ENCODE results near the gene BCL2L15.

The BCL2L15 gene

DNA sequence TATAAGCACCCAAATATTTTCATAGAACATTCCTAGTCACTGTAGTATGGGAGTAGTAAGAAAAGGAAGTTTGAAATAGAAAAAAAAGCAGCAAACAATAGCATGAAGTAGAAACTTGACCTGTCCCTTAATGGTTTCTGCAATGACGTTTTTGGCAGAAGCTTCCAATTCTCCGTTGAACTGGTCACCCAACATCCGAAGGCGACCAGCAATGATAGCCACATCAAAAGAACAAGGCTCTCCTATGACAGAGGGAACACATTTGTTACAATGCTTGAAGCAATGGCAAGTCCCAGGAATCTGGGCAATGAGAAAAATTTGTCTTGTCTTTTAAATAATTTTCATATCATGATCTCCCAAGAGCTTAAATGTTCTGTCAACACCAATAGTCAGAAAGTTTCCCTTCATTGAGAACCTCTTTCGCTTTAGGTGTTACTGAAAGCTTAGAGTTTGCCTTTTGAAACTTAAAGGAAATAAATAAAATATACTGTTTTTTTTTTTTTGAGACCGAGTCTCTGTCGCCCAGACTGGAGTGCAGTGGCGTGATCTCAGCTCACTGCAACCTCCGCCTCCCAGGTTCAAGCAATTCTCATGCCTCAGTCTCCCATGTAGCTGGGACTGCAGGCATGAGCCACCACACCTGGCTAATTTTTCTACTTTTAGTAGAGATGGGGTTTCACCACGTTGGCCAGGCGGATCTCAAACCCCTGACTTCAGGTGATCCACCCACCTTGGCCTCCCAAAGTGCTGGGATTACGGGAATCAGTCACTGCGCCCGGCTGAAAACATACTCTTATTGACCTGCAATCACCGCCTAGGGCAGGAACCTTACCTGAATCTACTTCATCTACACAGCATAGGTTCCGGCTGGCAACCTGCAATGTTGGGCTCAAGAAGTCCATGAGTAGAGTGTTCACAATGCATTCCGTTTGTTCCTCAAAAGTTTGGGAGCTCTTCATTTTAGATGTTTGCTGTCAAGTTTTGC, 672 bp downstream of the BCL2L15 start:
- no peaks in the 10 kb centered on the region for H3K9me3 Mint-ChIP-seq
- no peak overlapping the region for H3K27ac Mint-ChIP-seq
- DNase-seq = no peak
- no peaks in the 10 kb centered on the region for H3K36me3 Mint-ChIP-seq (ENCODE audit: low read depth)
- TF ChIP-seq, protein P1, sequence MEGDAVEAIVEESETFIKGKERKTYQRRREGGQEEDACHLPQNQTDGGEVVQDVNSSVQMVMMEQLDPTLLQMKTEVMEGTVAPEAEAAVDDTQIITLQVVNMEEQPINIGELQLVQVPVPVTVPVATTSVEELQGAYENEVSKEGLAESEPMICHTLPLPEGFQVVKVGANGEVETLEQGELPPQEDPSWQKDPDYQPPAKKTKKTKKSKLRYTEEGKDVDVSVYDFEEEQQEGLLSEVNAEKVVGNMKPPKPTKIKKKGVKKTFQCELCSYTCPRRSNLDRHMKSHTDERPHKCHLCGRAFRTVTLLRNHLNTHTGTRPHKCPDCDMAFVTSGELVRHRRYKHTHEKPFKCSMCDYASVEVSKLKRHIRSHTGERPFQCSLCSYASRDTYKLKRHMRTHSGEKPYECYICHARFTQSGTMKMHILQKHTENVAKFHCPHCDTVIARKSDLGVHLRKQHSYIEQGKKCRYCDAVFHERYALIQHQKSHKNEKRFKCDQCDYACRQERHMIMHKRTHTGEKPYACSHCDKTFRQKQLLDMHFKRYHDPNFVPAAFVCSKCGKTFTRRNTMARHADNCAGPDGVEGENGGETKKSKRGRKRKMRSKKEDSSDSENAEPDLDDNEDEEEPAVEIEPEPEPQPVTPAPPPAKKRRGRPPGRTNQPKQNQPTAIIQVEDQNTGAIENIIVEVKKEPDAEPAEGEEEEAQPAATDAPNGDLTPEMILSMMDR (IDR thresholded peaks at IDR 0.05) = no peak
- no peak overlapping the region for H3K4me3 Mint-ChIP-seq
- H3K4me1 Mint-ChIP-seq = no peaks in the 10 kb centered on the region
- H3K27me3 Mint-ChIP-seq (ENCODE audit: low read depth, poor library complexity) = peaks cover 4% of the 10 kb centered on the region

DNA sequence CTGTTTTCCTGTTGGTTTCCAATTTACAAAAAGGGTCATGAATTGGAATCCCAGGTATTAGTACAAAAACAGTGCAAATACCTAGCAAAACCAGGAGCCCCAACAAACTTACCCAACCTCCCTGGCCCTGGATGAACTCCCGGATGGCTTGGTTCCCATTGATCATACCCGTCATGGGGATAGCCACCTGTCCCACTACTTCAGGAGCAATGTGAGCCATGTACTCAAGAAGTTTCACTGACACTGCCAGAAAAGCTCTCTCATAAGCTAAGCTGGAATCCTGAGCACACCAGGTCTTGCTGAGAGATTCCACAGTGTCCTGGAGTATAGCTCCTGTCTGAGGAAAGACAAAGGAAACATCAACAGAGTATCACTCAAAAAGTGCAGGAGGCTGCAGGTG, 5.7 kb downstream of the BCL2L15 start:
- Mint-ChIP-seq H3K27me3 (ENCODE audit: low read depth, poor library complexity) (no peaks in the 10 kb centered on the region), H3K36me3 (ENCODE audit: low read depth) (no peaks in the 10 kb centered on the region), H3K4me1 (no peaks in the 10 kb centered on the region), H3K27ac (peak overlapping the region; percentile 89), H3K4me3 (no peak overlapping the region), H3K9me3 (no peaks in the 10 kb centered on the region)
- DNase-seq = no peak
- TF ChIP-seq, protein P1 (IDR thresholded peaks at IDR 0.05) = no peak

DNA sequence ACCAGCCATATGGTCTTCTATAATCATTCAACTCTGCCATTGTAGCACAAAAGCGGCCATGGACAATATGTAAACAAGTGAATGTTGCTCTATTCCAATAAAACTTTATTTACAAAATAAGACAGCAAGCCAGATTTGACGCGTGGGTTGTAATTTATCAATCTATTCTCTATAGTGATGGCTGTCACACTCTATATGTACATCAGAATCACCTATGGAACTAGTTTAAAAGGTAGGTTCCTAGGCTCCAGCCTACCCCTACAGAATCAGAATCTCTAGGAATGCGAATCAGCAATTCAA, 7.7 kb downstream of the BCL2L15 start:
- H3K36me3 Mint-ChIP-seq (ENCODE audit: low read depth) = no peaks in the 10 kb centered on the region
- peaks cover 2% of the 10 kb centered on the region for H3K27me3 Mint-ChIP-seq (ENCODE audit: low read depth, poor library complexity)

DNA sequence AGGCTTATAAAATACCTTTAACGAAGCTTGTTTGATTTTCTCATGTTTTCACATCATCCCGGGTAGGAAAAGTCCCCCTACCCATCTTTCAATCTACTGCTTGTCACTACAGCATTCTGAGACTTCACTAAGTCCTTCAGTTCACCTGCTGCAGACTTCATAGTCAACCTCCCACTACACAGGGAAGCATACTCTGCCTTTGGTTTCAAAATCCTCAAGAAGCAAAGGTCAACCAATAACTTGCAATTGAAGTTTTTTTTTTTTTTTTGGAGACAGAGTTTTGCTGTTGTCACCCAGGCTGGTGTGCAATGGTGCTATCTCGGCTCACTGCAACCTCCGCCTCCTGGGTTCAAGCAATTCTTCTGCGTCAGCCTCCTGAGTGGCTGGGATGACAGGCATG, 11.2 kb downstream of the BCL2L15 start:
- H3K4me3 Mint-ChIP-seq = no peak overlapping the region
- peaks cover 2% of the 10 kb centered on the region for H3K27me3 Mint-ChIP-seq (ENCODE audit: low read depth, poor library complexity)
- no peaks in the 10 kb centered on the region for H3K9me3 Mint-ChIP-seq
- no peak for DNase-seq
- no peaks in the 10 kb centered on the region for H3K36me3 Mint-ChIP-seq (ENCODE audit: low read depth)
- peaks cover 12% of the 10 kb centered on the region for H3K4me1 Mint-ChIP-seq
- no peak overlapping the region for H3K27ac Mint-ChIP-seq
- TF ChIP-seq, protein P1 (IDR thresholded peaks at IDR 0.05) = no peak

More for the DNA sequence above, 7.7 kb downstream of the BCL2L15 start:
- Mint-ChIP-seq H3K27ac (no peak overlapping the region), H3K9me3 (no peaks in the 10 kb centered on the region), H3K4me3 (no peak overlapping the region), H3K4me1 (no peaks in the 10 kb centered on the region)
- no peak for DNase-seq
- TF ChIP-seq, protein P1 (IDR thresholded peaks at IDR 0.05) = no peak

DNA sequence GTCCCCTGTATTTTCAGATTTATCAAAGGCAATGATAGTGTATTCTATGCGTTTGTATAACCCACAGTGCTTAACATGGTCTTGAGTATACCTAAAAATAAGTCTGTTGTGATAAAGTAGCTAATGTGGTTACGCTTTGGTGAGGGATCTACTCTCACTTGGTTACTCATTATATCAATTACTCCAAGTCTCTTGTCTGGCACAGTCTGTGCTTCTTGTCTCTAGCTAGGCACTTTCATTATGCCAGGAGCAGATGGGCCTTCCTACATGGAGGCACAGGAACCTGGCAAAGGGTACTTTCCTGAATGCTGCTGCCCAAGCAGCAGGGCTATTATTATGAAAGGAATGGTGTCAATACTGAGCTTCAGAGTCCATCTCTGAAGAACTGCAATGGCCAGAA, 11.7 kb downstream of the BCL2L15 start:
- TF ChIP-seq, protein P1 (IDR thresholded peaks at IDR 0.05) = no peak
- Mint-ChIP-seq H3K27me3 (ENCODE audit: low read depth, poor library complexity) (peaks cover 2% of the 10 kb centered on the region), H3K4me3 (no peak overlapping the region), H3K4me1 (peaks cover 14% of the 10 kb centered on the region), H3K36me3 (ENCODE audit: low read depth) (no peaks in the 10 kb centered on the region), H3K27ac (no peak overlapping the region), H3K9me3 (no peaks in the 10 kb centered on the region)
- DNase-seq = no peak
